Fibroblast of mammary gland (primary cell): Measurements from ENCODE around the gene ERG.

Experiments used
- DNase-seq: peaks from one replicate; pipeline ENCODE4 v3.0.0-alpha.2; 2010; ENCODE audit warnings: low read depth
- H3K4me3 ChIP-seq: 2 replicates; pipeline ENCODE4 v1.5.1; 2011; ENCODE audit warnings: low read depth, mild to moderate bottlenecking, low read length, moderate library complexity; ENCODE audit not compliant: control insufficient read depth
- TF ChIP-seq, protein P1 (sequence below): conservative IDR thresholded peaks from 2 replicates; pipeline ENCODE4 v1.5.1; 2011; ENCODE audit warnings: low read depth, low read length, inconsistent platforms; ENCODE audit not compliant: control insufficient read depth, insufficient read depth

ERG gene

DNA sequence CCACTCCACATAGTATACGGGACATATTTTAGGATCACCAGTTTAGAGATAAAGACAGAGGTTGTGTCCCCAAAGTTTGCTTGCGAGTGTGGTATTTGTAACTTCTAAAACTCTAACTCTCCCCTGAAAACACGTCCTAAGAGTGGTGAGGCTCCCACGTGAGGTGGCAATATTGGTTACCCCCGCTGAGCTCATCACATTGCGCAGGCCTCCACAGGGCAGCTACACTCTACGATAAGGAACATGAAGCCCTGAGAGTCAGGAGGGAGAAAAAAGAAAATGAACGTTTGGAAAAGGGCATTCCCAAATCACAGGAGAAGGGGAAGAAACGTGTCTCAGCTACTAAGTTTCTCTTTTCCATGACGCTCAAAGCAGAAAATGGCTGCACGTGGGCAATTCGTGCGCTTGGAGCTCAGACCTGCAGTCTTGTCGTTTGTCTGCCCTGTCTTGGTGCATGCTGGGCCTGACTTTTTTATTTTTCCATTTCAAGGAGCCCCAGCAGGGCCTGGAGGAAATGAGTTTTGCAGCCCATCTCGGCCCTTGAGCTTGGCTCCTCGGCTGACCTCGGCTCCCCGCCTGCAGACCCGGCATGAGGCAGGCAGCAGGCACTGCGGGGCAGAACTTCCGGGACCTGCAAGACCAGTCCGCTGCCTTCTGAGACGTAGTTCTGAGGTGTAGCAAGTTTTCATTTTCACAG is 25.7 kb downstream of the ERG start:
- TF ChIP-seq, protein P1, sequence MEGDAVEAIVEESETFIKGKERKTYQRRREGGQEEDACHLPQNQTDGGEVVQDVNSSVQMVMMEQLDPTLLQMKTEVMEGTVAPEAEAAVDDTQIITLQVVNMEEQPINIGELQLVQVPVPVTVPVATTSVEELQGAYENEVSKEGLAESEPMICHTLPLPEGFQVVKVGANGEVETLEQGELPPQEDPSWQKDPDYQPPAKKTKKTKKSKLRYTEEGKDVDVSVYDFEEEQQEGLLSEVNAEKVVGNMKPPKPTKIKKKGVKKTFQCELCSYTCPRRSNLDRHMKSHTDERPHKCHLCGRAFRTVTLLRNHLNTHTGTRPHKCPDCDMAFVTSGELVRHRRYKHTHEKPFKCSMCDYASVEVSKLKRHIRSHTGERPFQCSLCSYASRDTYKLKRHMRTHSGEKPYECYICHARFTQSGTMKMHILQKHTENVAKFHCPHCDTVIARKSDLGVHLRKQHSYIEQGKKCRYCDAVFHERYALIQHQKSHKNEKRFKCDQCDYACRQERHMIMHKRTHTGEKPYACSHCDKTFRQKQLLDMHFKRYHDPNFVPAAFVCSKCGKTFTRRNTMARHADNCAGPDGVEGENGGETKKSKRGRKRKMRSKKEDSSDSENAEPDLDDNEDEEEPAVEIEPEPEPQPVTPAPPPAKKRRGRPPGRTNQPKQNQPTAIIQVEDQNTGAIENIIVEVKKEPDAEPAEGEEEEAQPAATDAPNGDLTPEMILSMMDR = no peak
- DNase-seq = no peak
- H3K4me3 ChIP-seq = no peak overlapping the region

DNA sequence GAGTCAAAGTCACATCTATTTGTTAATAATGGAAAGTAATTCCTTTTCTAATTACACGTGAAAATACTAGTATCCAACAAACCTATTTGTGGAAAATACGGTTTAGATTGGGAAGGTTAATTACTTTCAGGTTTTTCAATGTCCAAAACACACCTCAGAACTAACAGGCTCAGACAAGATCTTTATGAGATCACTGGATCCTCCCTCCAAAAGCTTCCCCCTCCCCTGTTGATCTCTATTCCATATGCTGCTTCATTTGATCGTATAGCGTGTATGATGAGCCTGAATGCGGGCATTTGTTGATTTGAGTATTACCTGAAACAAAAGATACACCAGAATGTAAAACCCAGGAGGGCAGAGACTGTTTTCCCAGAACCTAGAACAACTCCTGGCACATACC is 26.5 kb downstream of the ERG start:
- no peak overlapping the region for H3K4me3 ChIP-seq
- TF ChIP-seq, protein P1 = no peak
- DNase-seq = no peak

DNA sequence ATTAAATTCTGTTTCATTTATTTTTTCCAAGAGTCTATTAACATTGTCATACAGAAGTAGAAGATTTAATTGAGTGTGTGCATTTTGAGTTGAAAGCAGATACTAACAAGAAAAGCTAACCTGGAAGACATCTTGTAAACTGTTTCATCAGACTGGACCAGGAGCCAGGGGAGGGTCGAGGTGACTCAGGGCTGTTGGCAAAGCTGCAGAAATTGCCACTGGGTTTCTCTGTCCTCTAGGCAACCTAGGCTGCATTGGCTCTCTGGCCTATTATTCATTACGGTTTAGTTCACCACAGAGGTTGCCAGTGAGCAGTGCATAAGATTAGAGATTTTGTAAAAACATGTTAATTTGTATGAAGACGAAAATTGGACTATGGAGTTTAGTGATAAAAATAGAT is 27.5 kb downstream of the ERG start:
- H3K4me3 ChIP-seq = no peak overlapping the region
- DNase-seq = peak; percentile 7
- TF ChIP-seq, protein P1 = no peak

DNA sequence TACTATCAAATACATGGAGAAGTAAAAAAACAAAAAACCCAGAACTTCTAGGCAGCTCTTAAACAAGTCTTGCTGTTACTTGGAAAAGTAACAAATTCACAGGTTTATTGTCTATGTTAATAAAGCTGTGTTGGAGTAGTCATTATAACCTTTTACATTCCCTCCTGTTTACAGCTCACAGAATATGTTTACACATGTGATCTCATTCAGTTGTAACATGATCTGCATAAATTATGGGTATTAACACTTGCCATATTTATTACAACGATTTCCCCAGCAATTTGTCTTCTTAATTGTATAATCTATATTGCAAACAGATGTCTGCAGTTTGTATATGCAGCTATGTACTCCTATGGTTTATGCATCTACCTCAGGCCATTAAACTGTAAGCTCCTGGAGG is 28.6 kb downstream of the ERG start:
- TF ChIP-seq, protein P1 = no peak
- no peak for DNase-seq
- H3K4me3 ChIP-seq = no peak overlapping the region

DNA sequence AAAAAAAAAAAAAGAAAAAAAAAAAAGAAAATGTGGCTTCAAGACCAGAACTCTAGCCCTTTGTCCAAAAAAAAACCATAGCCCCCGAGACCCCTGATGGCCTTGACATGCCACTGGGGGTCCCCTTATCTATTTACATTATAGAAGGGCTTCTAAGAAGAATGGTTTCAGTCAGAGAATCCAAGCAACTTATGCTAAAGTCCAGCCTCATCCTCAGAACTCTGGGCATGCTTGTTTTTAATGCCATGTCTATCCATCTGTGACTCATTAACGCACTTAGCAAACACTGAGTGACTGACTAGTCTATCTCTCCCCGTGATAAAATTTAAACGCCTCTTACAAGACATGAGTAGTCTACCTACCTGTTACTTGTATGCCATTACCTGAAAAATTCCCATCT is 29.3 kb downstream of the ERG start:
- no peak for DNase-seq
- TF ChIP-seq, protein P1 = no peak
- H3K4me3 ChIP-seq = no peak overlapping the region

DNA sequence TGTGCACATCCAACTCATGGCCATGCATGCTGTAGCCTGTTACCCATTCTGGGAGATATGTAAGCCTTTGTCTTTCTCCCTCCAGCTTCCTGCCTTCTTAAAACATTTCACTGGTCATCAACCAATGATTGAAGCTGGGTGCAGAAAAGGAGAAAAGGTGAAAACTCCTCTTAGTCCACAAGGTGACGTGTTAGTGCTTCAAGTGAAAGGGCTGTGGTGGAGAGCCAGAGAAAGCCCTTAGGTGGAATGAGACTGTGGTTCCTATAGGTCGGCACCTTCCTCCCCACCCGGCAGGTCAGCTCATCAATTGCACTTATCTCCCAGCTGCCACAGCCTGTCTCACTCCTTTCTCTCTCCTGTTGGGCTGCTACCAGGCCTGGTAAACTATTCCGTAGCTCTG is 30.4 kb downstream of the ERG start:
- DNase-seq = no peak
- H3K4me3 ChIP-seq = no peak overlapping the region
- TF ChIP-seq, protein P1 = no peak

DNA sequence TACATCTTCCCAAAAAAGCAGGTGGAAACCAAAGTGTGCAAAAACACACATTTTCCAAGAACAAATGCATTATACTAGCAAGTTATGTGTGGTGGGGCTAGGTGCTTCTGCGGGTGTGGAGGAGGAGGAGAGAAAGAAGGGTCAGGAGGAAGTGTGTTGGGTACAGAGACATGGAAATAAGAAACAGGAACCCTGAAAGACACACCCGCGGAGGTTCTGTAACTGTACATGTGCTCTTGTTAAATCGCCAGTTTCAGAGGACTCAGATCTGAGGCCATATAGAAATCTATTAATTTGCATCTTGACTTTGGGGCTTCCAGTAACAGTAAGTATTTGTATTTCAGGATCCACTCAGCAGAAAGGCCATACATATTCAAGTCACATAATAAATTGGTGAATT is 30.9 kb downstream of the ERG start:
- TF ChIP-seq, protein P1 = no peak

More for the DNA sequence above, 30.9 kb downstream of the ERG start:
- H3K4me3 ChIP-seq = no peak overlapping the region
- DNase-seq = no peak
